Gastrocnemius medialis (tissue), 4 donors: ENCODE data around the gene RFC3. TPM values are rescaled to one million over a fixed set of nuclear protein-coding genes. Genes with fewer than 3 reads are reported as not detected.

Experiments used
- ATAC-seq, 2 donors: fragments of 150-250 bp; one replicate each; pipeline ENCODE4 v1.9.1; 2016
- DNase-seq, 2 donors: peaks; one replicate each; pipeline ENCODE4 v3.0.0-alpha.2; 2019
- H3K27ac ChIP-seq, 4 donors: fragments of 200-600 bp; sonication (generic); 1 replicate in 1 of 4; 2 replicates in 3 of 4; pipeline ENCODE4 v1.5.1; 2016 to 2018; ENCODE audit warnings: mild to moderate bottlenecking in 2 of 4, moderate library complexity in 1 of 4
- H3K27me3 ChIP-seq, 3 donors: fragments of 200-600 bp; sonication (generic) in 2 of 3; 1 replicate in 1 of 3; 2 replicates in 2 of 3; pipeline versions ENCODE4 v1.5.1 to v1.6.0; 2016 to 2019; ENCODE audit warnings: mild to moderate bottlenecking in 1 of 3, moderate library complexity in 1 of 3
- H3K36me3 ChIP-seq, 2 donors: fragments of 200-600 bp; sonication (generic) in 1 of 2; one replicate each; pipeline ENCODE4 v1.5.1; 2017 to 2018
- H3K4me1 ChIP-seq, 2 donors: fragments of 200-600 bp; sonication (generic) in 1 of 2; one replicate each; pipeline ENCODE4 v1.5.1; 2016 to 2017; ENCODE audit warnings: mild to moderate bottlenecking in 2 of 2
- H3K4me3 ChIP-seq, 4 donors: fragments of 200-600 bp; sonication (generic) in 3 of 4; 1 replicate in 1 of 4; 2 replicates in 3 of 4; pipeline ENCODE4 v1.5.1; 2016 to 2019; ENCODE audit warnings: mild to moderate bottlenecking in 2 of 4
- H3K9me3 ChIP-seq, 3 donors: fragments of 200-600 bp; sonication (generic) in 2 of 3; 1 replicate in 1 of 3; 2 replicates in 2 of 3; pipeline ENCODE4 v1.5.1; 2016 to 2019
- POLR2A ChIP-seq, 2 donors: fragments of 450-650 bp; IDR thresholded peaks; one replicate each; pipeline ENCODE4 v1.6.1; 2017; ENCODE audit warnings: antibody characterized with exemption in 2 of 2, mild to moderate bottlenecking in 2 of 2, moderate library complexity in 2 of 2
- in situ Hi-C, 4 donors: fragments of 200-750 bp; cut with MboI; loops; one replicate each; pipeline versions ENCODE4 v1.15.0 to v1.8.0; 2017; ENCODE audit warnings: low sequenced_read_pairs in 4 of 4
- intact Hi-C: fragments of 100-400 bp; cut with DNase I; formaldehyde crosslinking; loops from one replicate; pipeline ENCODE4 v1.15.1; 2023; ENCODE audit warnings: low total_unique reads
- total RNA-seq, 4 donors: library from RNA; depleted of rRNA; stranded (reverse); fragments of >200 nt; gene quantifications; one replicate each; pipeline versions ENCODE4 v1.1.0 to v1.2.3, GENCODE V29; 2016
- TF ChIP-seq, protein P1 (sequence below), 5 experiments: fragments of 450-650 bp in 3 of 5; fragments of 200-600 bp in 2 of 5; sonication (generic) in 2 of 5; IDR thresholded peaks in 4 of 5; conservative IDR thresholded peaks in 1 of 5; 1 replicate in 4 of 5; 2 replicates in 1 of 5; pipeline ENCODE4 v1.5.1; 2016 to 2019; ENCODE audit warnings: antibody characterized with exemption in 5 of 5, mild to moderate bottlenecking in 3 of 5, moderate library complexity in 3 of 5

The RFC3 gene
- total RNA-seq, 4 donors from 2014 or later: 2.2 to 5.6 (median 3.7) TPM

DNA sequence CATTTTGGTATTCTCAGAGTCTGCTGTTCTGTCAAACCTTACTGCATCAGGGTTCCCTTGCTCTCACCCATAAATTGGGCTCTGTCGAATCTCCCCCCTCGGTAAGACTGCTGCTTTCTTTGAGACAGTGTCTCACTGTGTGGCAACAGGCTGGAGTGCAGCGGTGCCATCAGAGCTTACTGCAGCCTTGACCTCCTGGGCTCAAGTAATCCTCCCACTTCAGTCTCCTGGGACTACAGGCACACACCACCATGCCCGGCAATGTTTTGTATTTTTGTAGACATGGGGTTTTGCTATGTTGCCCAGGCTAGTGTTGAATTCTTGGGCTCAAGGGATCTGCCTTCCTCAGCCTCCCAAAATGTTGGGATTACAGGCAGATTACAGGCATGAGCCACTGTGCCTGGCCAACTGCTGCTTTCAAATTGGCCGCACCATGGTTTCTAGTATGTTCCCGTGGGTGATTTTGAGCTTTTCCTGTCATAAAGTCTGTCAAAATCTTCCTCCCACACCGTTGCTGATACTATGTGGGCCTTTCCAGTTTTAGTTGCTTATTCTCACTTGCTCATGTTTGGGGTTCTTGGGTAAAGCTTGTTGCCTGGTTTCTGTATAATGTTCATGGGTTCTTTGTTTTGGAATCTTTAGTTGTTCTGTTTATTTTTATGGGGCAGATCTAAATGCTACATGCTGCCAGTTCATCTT is 10.6 kb downstream of the RFC3 start:
- Histone ChIP-seq H3K27me3 (no peaks in the 10 kb centered on the region), H3K4me1 (no peaks in the 10 kb centered on the region), H3K9me3 (no peaks in the 10 kb centered on the region), H3K4me3 (no peak overlapping the region), H3K27ac (no peak overlapping the region), H3K36me3 (peaks cover 0 to 17% of the 10 kb centered on the region in 2 donors)
- in situ Hi-C loops: no loop called here
- ATAC-seq (no peak), DNase-seq (no peak)
- intact Hi-C loops: no loop called here
- TF ChIP-seq POLR2A (IDR thresholded peaks at IDR 0.05): no peak
- TF ChIP-seq, protein P1, sequence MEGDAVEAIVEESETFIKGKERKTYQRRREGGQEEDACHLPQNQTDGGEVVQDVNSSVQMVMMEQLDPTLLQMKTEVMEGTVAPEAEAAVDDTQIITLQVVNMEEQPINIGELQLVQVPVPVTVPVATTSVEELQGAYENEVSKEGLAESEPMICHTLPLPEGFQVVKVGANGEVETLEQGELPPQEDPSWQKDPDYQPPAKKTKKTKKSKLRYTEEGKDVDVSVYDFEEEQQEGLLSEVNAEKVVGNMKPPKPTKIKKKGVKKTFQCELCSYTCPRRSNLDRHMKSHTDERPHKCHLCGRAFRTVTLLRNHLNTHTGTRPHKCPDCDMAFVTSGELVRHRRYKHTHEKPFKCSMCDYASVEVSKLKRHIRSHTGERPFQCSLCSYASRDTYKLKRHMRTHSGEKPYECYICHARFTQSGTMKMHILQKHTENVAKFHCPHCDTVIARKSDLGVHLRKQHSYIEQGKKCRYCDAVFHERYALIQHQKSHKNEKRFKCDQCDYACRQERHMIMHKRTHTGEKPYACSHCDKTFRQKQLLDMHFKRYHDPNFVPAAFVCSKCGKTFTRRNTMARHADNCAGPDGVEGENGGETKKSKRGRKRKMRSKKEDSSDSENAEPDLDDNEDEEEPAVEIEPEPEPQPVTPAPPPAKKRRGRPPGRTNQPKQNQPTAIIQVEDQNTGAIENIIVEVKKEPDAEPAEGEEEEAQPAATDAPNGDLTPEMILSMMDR (IDR thresholded peaks at IDR 0.05 in 4 of 5, conservative IDR thresholded peaks at IDR 0.05 in 1 of 5): no peak

DNA sequence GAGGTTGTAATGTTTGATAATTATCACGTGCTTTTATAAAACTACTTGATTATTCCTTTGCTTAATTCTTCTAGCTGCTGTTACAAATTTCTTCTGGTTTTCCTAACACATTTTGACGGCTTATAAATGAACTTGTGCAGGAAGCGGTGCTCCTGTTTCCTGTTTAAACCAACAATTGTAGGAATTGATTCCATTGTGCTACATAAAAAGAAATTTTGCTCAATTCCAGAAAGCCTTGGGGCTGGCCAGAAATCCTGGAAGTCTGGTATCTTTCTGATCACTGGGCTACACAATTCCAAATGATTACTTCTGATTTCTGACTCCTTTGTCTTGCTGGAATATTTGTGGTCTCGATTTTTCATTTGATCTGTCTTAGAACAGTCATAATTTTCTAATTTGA is 14.9 kb downstream of the RFC3 start:
- Histone ChIP-seq H3K4me3 (no peak overlapping the region), H3K36me3 (peaks cover 0 to 22% of the 10 kb centered on the region in 2 donors), H3K27ac (peak overlapping the region; percentile 0 to 65 (median 54)), H3K27me3 (no peaks in the 10 kb centered on the region), H3K4me1 (no peaks in the 10 kb centered on the region), H3K9me3 (no peaks in the 10 kb centered on the region)
- TF ChIP-seq POLR2A (IDR thresholded peaks at IDR 0.05): no peak
- intact Hi-C loops (no loop called here), in situ Hi-C loops (no loop called here)
- no peak for DNase-seq
- ATAC-seq: peak; percentile 30 to 54

DNA sequence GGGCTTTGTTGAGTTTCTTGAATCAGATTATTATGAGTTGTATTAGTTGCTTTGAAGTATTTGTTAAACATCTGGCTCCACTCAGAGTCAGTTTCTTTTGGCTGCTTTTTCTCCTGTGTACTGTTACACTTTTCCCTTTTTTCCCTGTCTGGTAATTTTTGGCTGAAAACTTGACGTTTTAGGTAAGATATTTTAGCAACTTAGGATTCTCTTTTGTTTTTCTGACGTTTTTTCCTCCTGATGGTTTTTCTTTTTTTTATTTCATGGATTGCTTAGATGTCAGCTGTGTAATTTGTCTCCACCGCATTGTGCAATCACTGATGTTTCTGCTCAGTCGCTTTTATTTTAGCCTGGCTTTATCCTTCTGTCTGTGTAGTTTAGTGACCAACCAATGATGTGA is 20.7 kb downstream of the RFC3 start:
- in situ Hi-C loops: no loop called here
- ATAC-seq (no peak), DNase-seq (no peak)
- peaks cover 0 to 5% of the 10 kb centered on the region in 2 donors for H3K36me3 ChIP-seq
- H3K4me1 ChIP-seq: no peaks in the 10 kb centered on the region
- intact Hi-C loops: no loop called here
- H3K4me3 ChIP-seq: no peak overlapping the region
- TF ChIP-seq POLR2A (IDR thresholded peaks at IDR 0.05): no peak
- TF ChIP-seq, protein P1 (IDR thresholded peaks at IDR 0.05 in 4 of 5, conservative IDR thresholded peaks at IDR 0.05 in 1 of 5): no peak
- no peaks in the 10 kb centered on the region for H3K9me3 ChIP-seq
- H3K27me3 ChIP-seq: no peaks in the 10 kb centered on the region
- H3K27ac ChIP-seq: no peak overlapping the region

DNA sequence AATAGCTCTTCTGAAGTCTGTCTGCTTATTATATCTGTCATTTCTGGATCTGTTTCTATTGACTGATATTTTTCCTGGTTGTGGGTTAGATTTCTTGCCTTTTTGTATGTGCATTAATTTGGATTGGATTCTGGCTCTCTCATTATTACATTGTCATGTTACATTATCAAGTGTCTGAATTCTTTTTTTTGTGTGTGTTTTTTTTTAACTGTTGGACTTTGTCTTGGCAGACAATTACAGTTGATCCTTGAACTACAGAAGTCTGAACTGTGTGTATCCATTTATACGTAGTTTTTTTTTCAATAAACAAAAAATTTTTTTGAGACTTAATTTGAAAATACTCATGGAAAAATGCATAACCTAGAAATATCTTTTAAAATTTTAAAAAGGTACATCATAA is 22.5 kb downstream of the RFC3 start:
- ATAC-seq (no peak), DNase-seq (no peak)
- Histone ChIP-seq H3K4me1 (no peaks in the 10 kb centered on the region), H3K27me3 (no peaks in the 10 kb centered on the region), H3K36me3 (no peaks in the 10 kb centered on the region), H3K4me3 (no peak overlapping the region), H3K27ac (no peak overlapping the region), H3K9me3 (no peaks in the 10 kb centered on the region)
- TF ChIP-seq, protein P1 (IDR thresholded peaks at IDR 0.05 in 4 of 5, conservative IDR thresholded peaks at IDR 0.05 in 1 of 5): no peak
- no peak for TF ChIP-seq POLR2A (IDR thresholded peaks at IDR 0.05)
- intact Hi-C loops: no loop called here
- in situ Hi-C loops: no loop called here

DNA sequence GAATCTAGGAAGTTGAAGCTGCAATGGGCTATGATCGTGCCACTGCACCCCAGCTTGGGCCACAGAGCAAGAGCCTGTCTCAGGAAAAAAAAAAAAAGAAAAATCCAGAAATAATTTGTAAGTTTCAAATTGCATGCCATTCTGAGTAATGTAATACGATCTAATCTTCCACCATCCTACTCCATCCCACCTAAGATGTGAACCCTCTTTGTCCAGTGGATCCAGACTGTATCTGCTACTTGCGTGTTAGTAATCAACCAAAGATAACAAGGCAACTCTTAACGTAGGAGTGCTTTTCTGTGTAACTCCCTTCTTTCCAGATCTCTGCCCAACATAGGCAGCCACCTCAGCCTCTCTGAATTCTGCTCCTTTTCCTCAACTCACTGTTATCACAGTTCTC is 24.3 kb downstream of the RFC3 start:
- in situ Hi-C loops (no loop called here), intact Hi-C loops (no loop called here)
- H3K9me3 ChIP-seq: no peaks in the 10 kb centered on the region
- DNase-seq: no peak
- no peaks in the 10 kb centered on the region for H3K4me1 ChIP-seq
- no peak for TF ChIP-seq POLR2A (IDR thresholded peaks at IDR 0.05)
- TF ChIP-seq, protein P1 (IDR thresholded peaks at IDR 0.05 in 4 of 5, conservative IDR thresholded peaks at IDR 0.05 in 1 of 5): no peak
- no peak for ATAC-seq
- H3K36me3 ChIP-seq: no peaks in the 10 kb centered on the region
- H3K27ac ChIP-seq: no peak overlapping the region
- H3K27me3 ChIP-seq: no peaks in the 10 kb centered on the region
- no peak overlapping the region for H3K4me3 ChIP-seq
